Measurements from ENCODE around the gene ARHGAP1.

- TF ChIP-seq CTCF (conservative IDR thresholded peaks at IDR 0.05; ENCODE audit: low read length) (no peak), EZH2phosphoT487 (IDR thresholded peaks at IDR 0.05; ENCODE audit: borderline replicate concordance, low read depth, low read length) (no peak)
Measured at GRCh38 chr11:46712874-46713576, 12.6 kb upstream of the ARHGAP1 start.
